Activated CD4-positive, alpha-beta T cell treated with anti-CD3 and anti-CD28 coated beads for 48 hours (primary cell): ENCODE measurements around the gene PMPCA.

Experiments used
- DNase-seq: peaks from one replicate; pipeline ENCODE4 v3.0.0-alpha.2; 2020

Gene PMPCA

DNA sequence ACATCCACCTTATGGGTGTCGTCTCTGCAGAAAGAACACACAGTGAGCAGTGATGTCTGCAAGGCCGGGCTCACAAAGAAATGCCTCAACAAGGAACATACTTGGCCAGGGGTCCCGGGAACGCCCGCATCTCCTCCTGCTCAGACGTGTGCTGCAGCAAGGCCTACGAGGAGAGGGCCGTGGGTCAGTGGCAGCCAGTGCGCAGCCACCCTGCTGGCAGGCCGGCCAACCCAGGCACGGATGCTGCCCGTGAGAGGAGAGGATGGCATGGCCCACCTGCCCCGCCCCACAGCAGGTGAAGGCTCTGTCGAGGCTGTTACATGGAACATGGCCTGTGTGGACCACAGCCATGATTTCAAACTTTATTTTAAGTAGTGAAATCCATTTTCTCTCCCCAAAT lies 53.1 kb downstream of the PMPCA start:
- no peak for DNase-seq

DNA sequence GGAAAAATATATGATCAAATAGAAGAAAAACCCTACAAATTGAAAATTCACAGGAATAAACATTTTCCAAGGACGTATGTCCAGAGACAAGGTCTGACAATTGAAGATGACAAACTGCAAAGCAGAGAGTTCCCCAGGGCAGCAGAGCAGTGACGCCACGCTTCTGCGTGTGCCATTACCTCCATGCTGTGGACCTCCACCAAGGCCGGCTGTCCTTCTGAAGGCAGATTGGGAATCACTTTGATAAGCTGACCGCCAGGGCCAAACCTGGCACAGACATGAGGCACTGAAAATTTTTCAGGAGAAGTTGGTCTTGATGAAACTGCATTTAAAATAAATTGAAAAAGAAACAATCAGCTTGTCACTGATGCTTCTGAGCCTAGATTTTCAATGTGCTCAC lies 53.8 kb downstream of the PMPCA start:
- no peak for DNase-seq

GRCh38 chr9:136465500-136466154 lies 55.2 kb downstream of the PMPCA start:
- no peak for DNase-seq

- no peak for DNase-seq
Measured at GRCh38 chr9:136466155-136466541, 55.7 kb downstream of the PMPCA start.

GRCh38 chr9:136467766-136468165 lies 57.3 kb downstream of the PMPCA start:
- no peak for DNase-seq

DNA sequence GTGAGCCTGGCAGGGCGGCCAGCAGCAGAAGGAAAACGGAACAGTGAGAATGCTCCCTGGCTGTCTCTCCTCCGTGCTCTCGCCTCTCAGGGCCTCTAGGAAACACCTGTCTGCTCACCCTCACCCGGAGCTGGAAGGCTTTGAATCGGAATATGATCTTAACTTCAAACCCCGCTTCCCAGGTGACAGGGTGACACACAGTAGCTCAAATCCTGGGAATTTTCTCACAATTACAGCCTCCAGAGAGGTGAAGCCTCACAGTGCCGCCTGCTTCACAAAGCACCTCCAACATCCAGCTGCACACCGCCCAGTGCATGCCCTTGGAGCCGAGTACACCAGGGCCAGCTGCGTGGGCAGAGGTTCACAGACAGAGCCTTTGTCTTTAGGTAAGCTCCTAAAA lies 59.9 kb downstream of the PMPCA start:
- DNase-seq, result no peak

DNA sequence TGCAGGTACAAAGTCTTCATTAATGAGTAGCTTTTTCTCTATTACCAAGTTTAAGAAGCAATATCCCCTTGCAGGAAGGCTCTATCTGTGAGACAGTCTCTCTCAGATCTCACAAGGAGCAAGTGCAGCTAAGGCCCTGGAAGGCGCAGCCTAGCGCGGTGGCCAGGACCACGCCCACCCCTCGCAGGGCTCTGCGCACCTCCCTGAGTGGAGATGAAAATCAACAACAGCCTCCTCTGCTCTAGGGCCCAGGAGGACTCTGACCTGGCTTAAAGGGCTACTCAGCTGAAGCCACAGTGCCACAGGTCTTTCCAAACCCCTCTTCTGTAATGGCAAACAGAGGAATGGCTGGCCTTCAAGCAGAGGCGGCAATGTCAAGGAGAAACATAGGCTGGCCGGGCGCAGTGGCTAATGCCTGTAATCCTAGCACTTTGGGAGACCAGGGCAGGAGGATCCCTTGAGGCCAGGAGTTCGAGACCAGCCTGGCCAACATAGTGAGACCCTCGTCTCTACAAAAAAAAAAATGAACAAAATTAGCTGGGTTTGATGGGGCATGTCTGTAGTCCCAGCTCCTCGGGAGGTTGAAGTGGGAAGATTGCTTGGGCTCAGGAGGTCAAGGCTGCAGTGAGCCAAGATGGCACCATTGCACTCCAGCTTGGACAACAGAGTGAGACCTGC lies 60.5 kb downstream of the PMPCA start:
- no peak for DNase-seq

GRCh38 chr9:136471802-136472487 lies 61.5 kb downstream of the PMPCA start:
- no peak for DNase-seq

DNA sequence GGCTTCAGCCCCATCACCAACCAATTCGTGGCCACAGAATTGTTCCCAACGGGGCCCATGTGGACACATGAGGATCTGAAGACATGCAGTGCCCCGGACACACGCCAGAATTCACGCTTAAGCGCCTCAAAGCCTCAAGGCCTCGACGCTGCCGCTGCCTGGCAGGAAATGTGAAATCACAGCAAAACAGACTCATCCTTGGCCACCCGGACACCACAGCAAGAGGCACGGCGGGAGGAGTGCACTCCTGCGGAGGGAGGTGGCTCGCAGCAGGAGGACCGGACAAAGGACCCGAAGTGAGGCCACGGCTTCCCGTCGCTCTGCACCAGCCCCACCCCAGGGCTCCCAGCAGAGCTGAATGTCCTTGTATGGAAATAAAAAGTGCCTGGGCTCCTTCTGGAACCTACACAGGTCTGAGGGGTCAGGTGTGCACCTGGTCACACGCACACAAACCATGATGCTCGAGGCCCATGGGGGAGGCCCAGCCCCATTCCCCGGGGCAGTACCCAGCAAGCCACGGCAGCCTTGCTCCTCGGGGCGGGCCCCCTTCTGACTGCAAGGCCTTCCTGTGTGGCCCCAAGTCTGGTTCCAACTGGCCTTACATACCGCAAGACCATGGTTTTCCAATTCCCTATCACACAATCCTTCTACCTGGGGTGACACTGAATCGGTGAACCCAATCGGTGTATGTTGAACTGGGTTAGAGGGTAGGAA lies 62.3 kb downstream of the PMPCA start:
- DNase-seq, result no peak

GRCh38 chr9:136473354-136473721 lies 62.9 kb downstream of the PMPCA start:
- no peak for DNase-seq
